Left lobe of liver (tissue), 2 donors: ENCODE data around the gene KLHL36. TPM values are rescaled to one million over a fixed set of nuclear protein-coding genes. Genes with fewer than 3 reads are reported as not detected.
"Not testable (repeated sequence)": the region's sequence is repeated elsewhere in the genome, so short reads cannot be mapped to it uniquely, and the experiment has no call there.

Experiments
- ATAC-seq: fragments of 200-7000 bp; cut with Tn5 transposase; one replicate; pipeline ENCODE4 v1.9.1; 2020; ENCODE audit warnings: mild to moderate bottlenecking, moderate library complexity
- DNase-seq: peaks from one replicate; pipeline ENCODE4 v3.0.0-alpha.2; 2020; ENCODE audit warnings: low spot score
- total RNA-seq: library from RNA; stranded (reverse); gene quantifications from one replicate; pipeline ENCODE4 v1.2.1, GENCODE V29; 2021
- donor health status: DM: no; HTN: no; CAD: no; lungs with moderate emphysema.
- donor health status: DM: no; HTN: yes; CAD: no.

KLHL36 gene
- total RNA-seq, 1 donor from 2014 or later = 26.8 TPM

- DNase-seq (no peak), ATAC-seq (no peak)
Measured at GRCh38 chr16:84667600-84668309, 19.4 kb downstream of the KLHL36 start.

GRCh38 chr16:84670063-84670462 is 21.8 kb downstream of the KLHL36 start:
- DNase-seq = no peak
- no peak for ATAC-seq

- DNase-seq (peak; percentile 78), ATAC-seq (peak; percentile 98)
Measured at GRCh38 chr16:84672276-84673202, 24.2 kb downstream of the KLHL36 start.

- no peak for ATAC-seq
- no peak for DNase-seq
Measured at GRCh38 chr16:84673203-84673535, 24.9 kb downstream of the KLHL36 start.

- ATAC-seq (no peak), DNase-seq (no peak)
Measured at GRCh38 chr16:84673561-84673960, 25.2 kb downstream of the KLHL36 start.

GRCh38 chr16:84675423-84675822 is 27.1 kb downstream of the KLHL36 start:
- ATAC-seq = no peak
- DNase-seq = no peak

GRCh38 chr16:84675884-84676283 is 27.6 kb downstream of the KLHL36 start:
- DNase-seq (no peak), ATAC-seq (no peak)

GRCh38 chr16:84677017-84677803 is 28.9 kb downstream of the KLHL36 start:
- DNase-seq (no peak), ATAC-seq (no peak)

- DNase-seq (no peak), ATAC-seq (no peak)
Measured at GRCh38 chr16:84677849-84678248, 29.5 kb downstream of the KLHL36 start.

GRCh38 chr16:84678541-84678940 is 30.2 kb downstream of the KLHL36 start:
- no peak for ATAC-seq
- DNase-seq = no peak

GRCh38 chr16:84680165-84680842 is 32.0 kb downstream of the KLHL36 start:
- ATAC-seq = no peak
- no peak for DNase-seq

GRCh38 chr16:84680843-84681629 is 32.7 kb downstream of the KLHL36 start:
- DNase-seq (no peak), ATAC-seq (no peak)

GRCh38 chr16:84683691-84684591 is 35.6 kb downstream of the KLHL36 start:
- DNase-seq (no peak), ATAC-seq (no peak)

- no peak for ATAC-seq
Measured at GRCh38 chr16:84684592-84684965, 36.3 kb downstream of the KLHL36 start.

GRCh38 chr16:84685210-84685609 is 36.9 kb downstream of the KLHL36 start:
- no peak for ATAC-seq

More at GRCh38 chr16:84684592-84684965, 36.3 kb downstream of the KLHL36 start:
- DNase-seq = no peak

GRCh38 chr16:84686707-84687298 is 38.5 kb downstream of the KLHL36 start:
- no peak for ATAC-seq
- no peak for DNase-seq

More at GRCh38 chr16:84685210-84685609, 36.9 kb downstream of the KLHL36 start:
- no peak for DNase-seq

GRCh38 chr16:84687715-84688114 is 39.4 kb downstream of the KLHL36 start:
- no peak for ATAC-seq
- DNase-seq = no peak

GRCh38 chr16:84688163-84688562 is 39.9 kb downstream of the KLHL36 start:
- not testable (repeated sequence) for DNase-seq, ATAC-seq
